IMR-90 (cell line): ENCODE measurements around the gene CERS6. TPM values are rescaled to one million over a fixed set of nuclear protein-coding genes. Genes with fewer than 3 reads are reported as not detected.

Source experiments
- ATAC-seq: fragments of 200-7000 bp; cut with Tn5 transposase; 2 replicates; pipeline ENCODE4 v1.9.1; 2020; ENCODE audit warnings: low read depth, mild to moderate bottlenecking, moderate library complexity
- BruUV-seq: library from RNA; stranded (reverse); fragments of 400-500 nt; replicated peaks from 2 replicates; lab custom pipeline; 2021; lab: Mats Ljungman, UMichigan
- CTCF ChIA-PET: fragments of 300-600 bp; formaldehyde crosslinking; extraction: SDS; loops from one replicate; lab custom pipeline; 2021; ENCODE audit warnings: antibody characterized with exemption; lab: Yijun Ruan, JAX
- POLR2A ChIA-PET: fragments of 300-600 bp; sonication (Branson Sonifier 250); formaldehyde crosslinking; loops from one replicate; lab custom pipeline; 2022; ENCODE audit warnings: antibody characterized with exemption; ENCODE audit not compliant: unreplicated experiment; lab: Charles Lee
- DNase-seq: peaks from one replicate; pipeline ENCODE4 v3.0.0; 2013
- H2AFZ ChIP-seq: replicated peaks from 2 replicates; pipeline ENCODE3; 2013; ENCODE audit warnings: low read length, mild to moderate bottlenecking; ENCODE audit not compliant: poor library complexity
- H2AK5ac ChIP-seq: 2 replicates; pipeline ENCODE4 v1.6.1; 2013; ENCODE audit warnings: low read depth, low read length, inconsistent platforms
- H2AK9ac ChIP-seq: replicated peaks from 2 replicates; pipeline ENCODE3; 2013; ENCODE audit warnings: mild to moderate bottlenecking, low read depth, low read length, moderate library complexity; ENCODE audit not compliant: poor library complexity
- H2BK120ac ChIP-seq: 2 replicates; pipeline ENCODE4 v1.6.1; 2013; ENCODE audit warnings: low read depth, low read length, inconsistent platforms
- H2BK15ac ChIP-seq: 3 replicates; pipeline ENCODE4 v1.6.1; 2013; ENCODE audit warnings: low read depth, low read length, inconsistent platforms
- H2BK20ac ChIP-seq: 2 replicates; pipeline ENCODE4 v1.6.1; 2013; ENCODE audit warnings: low read depth, mild to moderate bottlenecking, inconsistent platforms, low read length, moderate library complexity
- H2BK5ac ChIP-seq: 2 replicates; pipeline ENCODE4 v1.6.1; 2013; ENCODE audit warnings: mild to moderate bottlenecking, low read depth, low read length, inconsistent platforms; ENCODE audit not compliant: poor library complexity, severe bottlenecking
- H3K14ac ChIP-seq: replicated peaks from 2 replicates; pipeline ENCODE4 v1.6.1; 2013; ENCODE audit warnings: low read depth, low read length, inconsistent platforms
- H3K18ac ChIP-seq: 2 replicates; pipeline ENCODE4 v1.6.1; 2013; ENCODE audit warnings: low read depth, low read length, control low read depth
- H3K23ac ChIP-seq: 2 replicates; pipeline ENCODE4 v1.6.1; 2013; ENCODE audit warnings: low read depth, low read length, inconsistent platforms
- H3K27ac ChIP-seq: 2 replicates; pipeline ENCODE4 v1.5.1; 2013; ENCODE audit warnings: mild to moderate bottlenecking, control low read depth, low read length; ENCODE audit not compliant: insufficient read depth
- H3K27me3 ChIP-seq: 2 replicates; pipeline ENCODE4 v1.6.1; 2013; ENCODE audit warnings: low read length; ENCODE audit not compliant: control insufficient read depth, insufficient read depth
- H3K36me3 ChIP-seq: 2 replicates; pipeline ENCODE4 v1.6.1; 2013; ENCODE audit warnings: low read length, mixed read lengths; ENCODE audit not compliant: control insufficient read depth, insufficient read depth
- H3K4ac ChIP-seq: 2 replicates; pipeline ENCODE4 v1.6.1; 2013; ENCODE audit warnings: low read depth, low read length, inconsistent platforms
- H3K4me1 ChIP-seq: 2 replicates; pipeline ENCODE4 v1.6.1; 2013; ENCODE audit warnings: low read length, mixed read lengths; ENCODE audit not compliant: control insufficient read depth, insufficient read depth
- H3K4me2 ChIP-seq: 2 replicates; pipeline ENCODE4 v1.6.1; 2013; ENCODE audit warnings: low read depth, mild to moderate bottlenecking, control low read depth, low read length, moderate library complexity
- H3K4me3 ChIP-seq: 2 replicates; pipeline ENCODE4 v1.5.1; 2013; ENCODE audit warnings: low read depth, mild to moderate bottlenecking, control low read depth, low read length, moderate library complexity; ENCODE audit not compliant: insufficient read depth
- H3K56ac ChIP-seq: 2 replicates; pipeline ENCODE4 v1.6.1; 2013; ENCODE audit warnings: low read length, inconsistent platforms; ENCODE audit not compliant: insufficient read depth; ENCODE audit errors: extremely low read depth
- H3K79me1 ChIP-seq, 2 experiments: 2 replicates each; pipeline ENCODE4 v1.6.1; 2013; ENCODE audit warnings: low read length in 2 of 2, inconsistent platforms in 1 of 2, low read depth in 1 of 2
- H3K9ac ChIP-seq: 2 replicates; pipeline ENCODE4 v1.6.1; 2013; ENCODE audit warnings: low read depth, low read length, control low read depth
- H3K9me1 ChIP-seq: 2 replicates; pipeline ENCODE4 v1.6.1; 2013; ENCODE audit warnings: low read length, inconsistent platforms; ENCODE audit not compliant: insufficient read depth
- H3K9me3 ChIP-seq: 2 replicates; pipeline ENCODE4 v1.6.1; 2013; ENCODE audit warnings: low read length; ENCODE audit not compliant: control insufficient read depth, insufficient read depth
- H4K20me1 ChIP-seq: 2 replicates; pipeline ENCODE4 v1.6.1; 2013; ENCODE audit warnings: low read length, inconsistent platforms; ENCODE audit not compliant: insufficient read depth
- H4K5ac ChIP-seq: 2 replicates; pipeline ENCODE4 v1.6.1; 2013; ENCODE audit warnings: mild to moderate bottlenecking, low read depth, low read length, control low read depth
- H4K8ac ChIP-seq, 2 experiments: 2 replicates each; pipeline ENCODE4 v1.6.1; 2013; ENCODE audit warnings: low read depth in 2 of 2, low read length in 2 of 2, control low read depth in 1 of 2, inconsistent platforms in 1 of 2
- H4K91ac ChIP-seq: 2 replicates; pipeline ENCODE4 v1.6.1; 2013; ENCODE audit warnings: low read depth, low read length, inconsistent platforms; ENCODE audit not compliant: insufficient read depth
- BHLHE40 ChIP-seq: fragments of 150-350 bp; IDR thresholded peaks from 2 replicates; pipeline ENCODE4 v1.6.1; 2016; ENCODE audit warnings: mild to moderate bottlenecking, low read depth, low read length
- CEBPB ChIP-seq: IDR thresholded peaks from 2 replicates; pipeline ENCODE4 v1.6.1; 2012; ENCODE audit warnings: low read depth, low read length, improper control_type of control experiment
- CHD1 ChIP-seq: IDR thresholded peaks from 2 replicates; pipeline ENCODE4 v1.6.1; 2012; ENCODE audit warnings: low read depth, low read length, improper control_type of control experiment
- FOS ChIP-seq: fragments of 150-350 bp; IDR thresholded peaks from 2 replicates; pipeline ENCODE4 v1.6.1; 2016; ENCODE audit warnings: low read depth, low read length
- MAFK ChIP-seq: IDR thresholded peaks from 2 replicates; pipeline ENCODE4 v1.6.1; 2012; ENCODE audit warnings: low read depth, low read length, improper control_type of control experiment
- MAZ ChIP-seq: IDR thresholded peaks from 2 replicates; pipeline ENCODE4 v1.6.1; 2012; ENCODE audit warnings: low read depth, mild to moderate bottlenecking, low read length, improper control_type of control experiment, moderate library complexity, borderline replicate concordance
- MXI1 ChIP-seq: IDR thresholded peaks from 2 replicates; pipeline ENCODE4 v1.6.1; 2012; ENCODE audit warnings: low read depth, mild to moderate bottlenecking, low read length, moderate library complexity, borderline replicate concordance
- NFE2L2 ChIP-seq: fragments of 150-350 bp; IDR thresholded peaks from 2 replicates; pipeline ENCODE4 v1.6.1; 2016; ENCODE audit warnings: low read depth, mild to moderate bottlenecking, low read length
- POLR2A ChIP-seq: IDR thresholded peaks from 2 replicates; pipeline ENCODE4 v1.6.1; 2012; ENCODE audit warnings: mild to moderate bottlenecking, low read depth, low read length
- RAD21 ChIP-seq: IDR thresholded peaks from 2 replicates; pipeline ENCODE4 v1.6.1; 2012; ENCODE audit warnings: low read length, improper control_type of control experiment
- RCOR1 ChIP-seq: IDR thresholded peaks from 2 replicates; pipeline ENCODE4 v1.6.1; 2012; ENCODE audit warnings: mild to moderate bottlenecking, low read length, improper control_type of control experiment; ENCODE audit not compliant: insufficient replicate concordance
- RFX5 ChIP-seq: IDR thresholded peaks from 2 replicates; pipeline ENCODE4 v1.8.0; 2012; ENCODE audit warnings: low read depth, mild to moderate bottlenecking, low read length, moderate library complexity
- SMC3 ChIP-seq: fragments of 150-350 bp; IDR thresholded peaks from 2 replicates; pipeline ENCODE4 v1.6.1; 2016; ENCODE audit warnings: low read depth, mild to moderate bottlenecking, antibody characterized with exemption, low read length, moderate library complexity
- WGBS, 2 experiments: methylation state at CpG; one replicate each; pipeline versions ENCODE4 v1.1.5 to v1.1.7; 2013; ENCODE audit warnings: missing lambda C conversion rate in 2 of 2; ENCODE audit not compliant: insufficient read length in 1 of 2; ENCODE audit errors: extremely low coverage in 2 of 2; 5-methylcytosine and 5-hydroxymethylcytosine counted together
- dilution Hi-C: fragments of 300-500 bp; cut with HindIII; formaldehyde crosslinking; loops from one replicate; pipeline ENCODE4 v1.14.3; 2018; ENCODE audit warnings: low sequenced_read_pairs; ENCODE audit not compliant: unreplicated experiment
- in situ Hi-C: fragments of 300-500 bp; cut with MboI; formaldehyde crosslinking; loops from 3 replicates; pipeline ENCODE4 v1.14.3; 2019; ENCODE audit warnings: low sequenced_read_pairs, inconsistent platforms, mixed read lengths
- intact Hi-C: fragments of 100-400 bp; cut with micrococcal nuclease; formaldehyde crosslinking; loops from 2 replicates; pipeline ENCODE4 v1.10.0; 2022
- polyA plus RNA-seq, 3 experiments: library from polyadenylated mRNA; depleted of rRNA; stranded (reverse); fragments of >200 nt; gene quantifications; 2 replicates each; pipeline ENCODE4 v1.2.3, GENCODE V29; 2012; ENCODE audit warnings: low replicate concordance in 1 of 3
- total RNA-seq: library from RNA; depleted of rRNA; stranded (reverse); fragments of >200 nt; gene quantifications from 2 replicates; pipeline ENCODE4 v1.2.3, GENCODE V29; 2012
- TF ChIP-seq, protein P1 (sequence below): fragments of 150-350 bp; IDR thresholded peaks from 2 replicates; pipeline ENCODE4 v1.6.1; 2017; ENCODE audit warnings: mild to moderate bottlenecking, antibody characterized with exemption, low read length, low read depth
- TF ChIP-seq, protein P2 (sequence below): fragments of 150-350 bp; IDR thresholded peaks from 2 replicates; pipeline ENCODE4 v1.6.1; 2016; ENCODE audit warnings: low read depth, mild to moderate bottlenecking, low read length, moderate library complexity, borderline replicate concordance
- TF ChIP-seq, protein P3 (sequence below): conservative IDR thresholded peaks from 2 replicates; pipeline ENCODE4 v1.5.1; 2012; ENCODE audit warnings: mild to moderate bottlenecking, low read depth, low read length, improper control_type of control experiment

The CERS6 gene
- total and polyA plus RNA-seq, 2 of the 4 experiments (the other 2 are of a cell fraction): 2.1 to 5.7 TPM

DNA sequence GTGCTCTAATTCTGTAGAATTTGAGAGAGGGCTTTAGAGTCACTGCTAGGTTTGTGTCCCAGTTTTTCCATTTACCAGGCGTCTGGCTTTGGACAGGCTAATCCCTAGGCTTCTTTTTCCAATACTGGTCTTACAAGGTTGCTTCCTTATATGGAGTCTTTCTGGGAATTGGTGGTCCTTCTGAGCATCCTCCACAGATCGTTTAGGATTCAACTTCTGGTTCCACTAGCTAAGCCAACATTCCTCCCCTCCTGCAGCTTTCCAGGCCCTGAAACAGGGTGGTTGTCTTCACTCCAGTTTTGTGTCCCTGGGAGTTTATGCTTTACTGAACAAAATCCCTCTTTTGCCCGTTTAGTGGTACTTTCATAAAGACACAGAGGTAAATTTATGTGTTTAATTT lies 170.6 kb downstream of the CERS6 start:
- Histone ChIP-seq H4K91ac (no peak overlapping the region), H3K79me1 (no peaks in the 10 kb centered on the region), H3K56ac (no peak overlapping the region), H3K4me2 (no peak overlapping the region), H2AK5ac (no peak overlapping the region), H2BK120ac (no peak overlapping the region), H3K4ac (no peak overlapping the region), H4K5ac (no peak overlapping the region), H2BK20ac (no peak overlapping the region), H3K27me3 (no peaks in the 10 kb centered on the region), H3K9me1 (no peaks in the 10 kb centered on the region), H3K27ac (no peak overlapping the region), H3K36me3 (no peaks in the 10 kb centered on the region), H2BK15ac (no peak overlapping the region), H3K14ac (no peak overlapping the region), H3K23ac (no peak overlapping the region), H4K8ac (no peak overlapping the region), H2BK5ac (no peak overlapping the region), H2AK9ac (no peak overlapping the region), H4K20me1 (no peaks in the 10 kb centered on the region), H3K9ac (no peak overlapping the region), H3K9me3 (no peaks in the 10 kb centered on the region), H3K4me3 (no peak overlapping the region), H3K18ac (no peak overlapping the region), H2AFZ (no peak overlapping the region), H3K4me1 (no peaks in the 10 kb centered on the region)
- dilution Hi-C loops (no loop called here), in situ Hi-C loops (no loop called here), intact Hi-C loops (no loop called here)
- BruUV-seq: no TSS peak
- TF ChIP-seq RCOR1 (no peak), RAD21 (no peak), SMC3 (no peak), NFE2L2 (no peak), MXI1 (no peak), MAFK (no peak), CHD1 (no peak), CEBPB (no peak), BHLHE40 (no peak), FOS (no peak), RFX5 (no peak), POLR2A (no peak), MAZ (no peak)
- TF ChIP-seq, protein P1, sequence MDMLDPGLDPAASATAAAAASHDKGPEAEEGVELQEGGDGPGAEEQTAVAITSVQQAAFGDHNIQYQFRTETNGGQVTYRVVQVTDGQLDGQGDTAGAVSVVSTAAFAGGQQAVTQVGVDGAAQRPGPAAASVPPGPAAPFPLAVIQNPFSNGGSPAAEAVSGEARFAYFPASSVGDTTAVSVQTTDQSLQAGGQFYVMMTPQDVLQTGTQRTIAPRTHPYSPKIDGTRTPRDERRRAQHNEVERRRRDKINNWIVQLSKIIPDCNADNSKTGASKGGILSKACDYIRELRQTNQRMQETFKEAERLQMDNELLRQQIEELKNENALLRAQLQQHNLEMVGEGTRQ: no peak
- TF ChIP-seq, protein P2, sequence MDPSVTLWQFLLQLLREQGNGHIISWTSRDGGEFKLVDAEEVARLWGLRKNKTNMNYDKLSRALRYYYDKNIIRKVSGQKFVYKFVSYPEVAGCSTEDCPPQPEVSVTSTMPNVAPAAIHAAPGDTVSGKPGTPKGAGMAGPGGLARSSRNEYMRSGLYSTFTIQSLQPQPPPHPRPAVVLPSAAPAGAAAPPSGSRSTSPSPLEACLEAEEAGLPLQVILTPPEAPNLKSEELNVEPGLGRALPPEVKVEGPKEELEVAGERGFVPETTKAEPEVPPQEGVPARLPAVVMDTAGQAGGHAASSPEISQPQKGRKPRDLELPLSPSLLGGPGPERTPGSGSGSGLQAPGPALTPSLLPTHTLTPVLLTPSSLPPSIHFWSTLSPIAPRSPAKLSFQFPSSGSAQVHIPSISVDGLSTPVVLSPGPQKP: no peak
- TF ChIP-seq, protein P3, sequence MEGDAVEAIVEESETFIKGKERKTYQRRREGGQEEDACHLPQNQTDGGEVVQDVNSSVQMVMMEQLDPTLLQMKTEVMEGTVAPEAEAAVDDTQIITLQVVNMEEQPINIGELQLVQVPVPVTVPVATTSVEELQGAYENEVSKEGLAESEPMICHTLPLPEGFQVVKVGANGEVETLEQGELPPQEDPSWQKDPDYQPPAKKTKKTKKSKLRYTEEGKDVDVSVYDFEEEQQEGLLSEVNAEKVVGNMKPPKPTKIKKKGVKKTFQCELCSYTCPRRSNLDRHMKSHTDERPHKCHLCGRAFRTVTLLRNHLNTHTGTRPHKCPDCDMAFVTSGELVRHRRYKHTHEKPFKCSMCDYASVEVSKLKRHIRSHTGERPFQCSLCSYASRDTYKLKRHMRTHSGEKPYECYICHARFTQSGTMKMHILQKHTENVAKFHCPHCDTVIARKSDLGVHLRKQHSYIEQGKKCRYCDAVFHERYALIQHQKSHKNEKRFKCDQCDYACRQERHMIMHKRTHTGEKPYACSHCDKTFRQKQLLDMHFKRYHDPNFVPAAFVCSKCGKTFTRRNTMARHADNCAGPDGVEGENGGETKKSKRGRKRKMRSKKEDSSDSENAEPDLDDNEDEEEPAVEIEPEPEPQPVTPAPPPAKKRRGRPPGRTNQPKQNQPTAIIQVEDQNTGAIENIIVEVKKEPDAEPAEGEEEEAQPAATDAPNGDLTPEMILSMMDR: no peak
- POLR2A ChIA-PET: no interaction called here
- no peak for DNase-seq
- WGBS, 2 experiments: no CpG with 5 or more reads among the region's 3 CpGs
- no peak for ATAC-seq
- CTCF ChIA-PET: no interaction called here
